Measurements from ENCODE around the gene DLL1.

DNA sequence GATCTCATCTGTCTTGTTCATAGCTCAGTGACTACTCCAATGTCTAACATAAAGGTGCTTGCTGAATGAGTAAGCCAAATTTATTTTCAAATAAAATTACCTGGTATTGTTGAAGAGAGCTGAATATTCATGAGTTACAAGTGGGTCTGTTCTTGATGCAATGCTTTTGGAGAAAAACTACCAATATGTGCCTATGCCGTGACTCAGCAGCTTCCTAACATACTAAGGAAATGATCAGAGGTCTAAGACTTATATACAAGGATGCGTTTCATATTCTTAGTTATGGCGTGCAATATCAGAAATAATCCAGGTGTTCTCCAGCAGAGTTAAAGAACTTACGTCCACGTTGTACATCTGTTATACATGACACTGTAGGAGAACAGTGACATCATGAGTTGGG, 20.8 kb upstream of the DLL1 start:
- TF ChIP-seq, protein P1, sequence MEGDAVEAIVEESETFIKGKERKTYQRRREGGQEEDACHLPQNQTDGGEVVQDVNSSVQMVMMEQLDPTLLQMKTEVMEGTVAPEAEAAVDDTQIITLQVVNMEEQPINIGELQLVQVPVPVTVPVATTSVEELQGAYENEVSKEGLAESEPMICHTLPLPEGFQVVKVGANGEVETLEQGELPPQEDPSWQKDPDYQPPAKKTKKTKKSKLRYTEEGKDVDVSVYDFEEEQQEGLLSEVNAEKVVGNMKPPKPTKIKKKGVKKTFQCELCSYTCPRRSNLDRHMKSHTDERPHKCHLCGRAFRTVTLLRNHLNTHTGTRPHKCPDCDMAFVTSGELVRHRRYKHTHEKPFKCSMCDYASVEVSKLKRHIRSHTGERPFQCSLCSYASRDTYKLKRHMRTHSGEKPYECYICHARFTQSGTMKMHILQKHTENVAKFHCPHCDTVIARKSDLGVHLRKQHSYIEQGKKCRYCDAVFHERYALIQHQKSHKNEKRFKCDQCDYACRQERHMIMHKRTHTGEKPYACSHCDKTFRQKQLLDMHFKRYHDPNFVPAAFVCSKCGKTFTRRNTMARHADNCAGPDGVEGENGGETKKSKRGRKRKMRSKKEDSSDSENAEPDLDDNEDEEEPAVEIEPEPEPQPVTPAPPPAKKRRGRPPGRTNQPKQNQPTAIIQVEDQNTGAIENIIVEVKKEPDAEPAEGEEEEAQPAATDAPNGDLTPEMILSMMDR (conservative IDR thresholded peaks at IDR 0.05), result no peak
- no peak for TF ChIP-seq EZH2 (IDR thresholded peaks at IDR 0.05; ENCODE audit: low read depth)

Data from PC-9 (cell line).